Uterus (tissue), 2 donors: ENCODE data around the gene KRIT1.

ENCODE experiments used
- CTCF ChIP-seq, 4 experiments: fragments of 200-600 bp in 2 of 4; fragments of 450-650 bp in 2 of 4; sonication (generic) in 2 of 4; IDR thresholded peaks; one replicate each; pipeline ENCODE4 v1.5.1; 2016 to 2019; ENCODE audit warnings: antibody characterized with exemption in 4 of 4, mild to moderate bottlenecking in 2 of 4, moderate library complexity in 1 of 4
- POLR2A ChIP-seq, 2 donors: fragments of 450-650 bp; IDR thresholded peaks; one replicate each; pipeline ENCODE4 v1.6.1; 2016; ENCODE audit warnings: antibody characterized with exemption in 2 of 2, mild to moderate bottlenecking in 1 of 2, moderate library complexity in 1 of 2

DNA sequence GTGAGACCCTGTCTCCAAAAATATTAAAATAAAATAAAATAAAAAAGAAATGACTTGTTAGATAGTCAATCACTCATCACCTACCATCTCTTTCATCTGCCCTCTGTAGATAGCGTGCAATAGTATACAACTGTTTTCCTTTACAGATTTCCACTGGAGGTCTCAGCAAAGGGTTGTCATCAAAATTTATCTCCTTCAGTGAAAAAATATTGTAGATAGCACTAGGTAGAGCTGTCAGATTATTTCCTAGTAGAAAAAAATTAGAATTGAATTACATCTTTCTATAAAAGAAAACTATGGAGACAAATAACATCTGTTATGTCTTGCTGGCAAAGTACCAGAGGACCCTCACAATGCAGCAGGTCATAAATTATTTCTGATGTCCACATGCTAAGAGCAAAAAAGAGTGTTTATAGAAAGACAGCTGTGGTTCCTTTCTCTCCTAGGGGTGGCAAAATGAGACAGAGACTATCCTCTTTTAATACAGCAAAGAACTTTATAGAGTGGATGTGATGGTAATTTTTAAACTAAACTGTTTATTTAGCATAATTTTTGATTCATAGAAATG lies 95.2 kb downstream of the KRIT1 start:
- TF ChIP-seq POLR2A (IDR thresholded peaks at IDR 0.05) (no peak), CTCF (IDR thresholded peaks at IDR 0.05) (no peak)
